Measurements from ENCODE around the gene CHN2.

DNA sequence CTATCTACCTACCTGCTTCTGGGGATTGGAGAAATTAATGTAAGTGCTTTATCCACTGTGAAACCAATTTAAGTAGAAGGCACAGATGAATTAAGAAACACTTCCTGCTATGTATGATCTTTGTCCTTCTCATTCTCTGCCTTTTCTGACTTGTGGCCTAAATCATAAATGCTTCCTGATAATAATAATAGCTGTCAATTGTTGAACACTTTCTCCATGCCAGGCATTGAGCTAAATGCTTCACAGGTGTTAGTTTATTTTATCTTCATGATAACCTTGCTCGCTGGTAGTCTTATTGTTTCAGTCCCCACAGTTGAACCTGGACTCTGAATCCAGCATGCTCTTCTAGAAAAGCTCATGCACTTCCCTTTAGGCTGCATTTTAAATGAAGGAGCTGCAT is 75.4 kb downstream of the CHN2 start:
- TF ChIP-seq POLR2A (IDR thresholded peaks at IDR 0.05; ENCODE audit: low read depth, low read length) (no peak), POLR2AphosphoS5 (IDR thresholded peaks at IDR 0.05; ENCODE audit: low read depth, low read length) (no peak)

Data from GM12892 (cell line).